ENCODE measurements around the gene ITPR2.
"Not testable (repeated sequence)": the region's sequence is repeated elsewhere in the genome, so short reads cannot be mapped to it uniquely, and the experiment has no call there.

The ITPR2 gene

DNA sequence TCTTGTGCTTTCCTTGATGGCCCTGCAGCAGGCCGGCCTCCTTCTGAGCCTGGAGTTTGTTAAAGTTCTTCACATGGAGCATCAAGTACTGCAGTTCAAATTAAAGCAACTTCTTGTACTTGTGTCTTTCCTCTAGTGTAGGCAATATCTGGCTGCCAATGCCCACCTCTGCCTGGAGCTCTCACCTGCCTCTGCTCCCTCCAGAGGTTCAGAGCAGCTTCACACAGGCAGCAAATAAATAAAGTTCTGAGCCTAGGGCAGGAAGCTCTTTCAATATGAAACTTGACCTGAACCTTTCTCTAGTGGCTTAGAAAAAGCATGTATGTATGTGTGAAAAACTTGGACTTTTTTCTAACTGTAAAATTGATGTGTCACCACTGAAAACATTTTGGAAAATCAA is 65.9 kb downstream of the ITPR2 start:
- DNase-seq (ENCODE audit: low read depth in 2 of 3, low spot score in 2 of 3) = no peak

DNA sequence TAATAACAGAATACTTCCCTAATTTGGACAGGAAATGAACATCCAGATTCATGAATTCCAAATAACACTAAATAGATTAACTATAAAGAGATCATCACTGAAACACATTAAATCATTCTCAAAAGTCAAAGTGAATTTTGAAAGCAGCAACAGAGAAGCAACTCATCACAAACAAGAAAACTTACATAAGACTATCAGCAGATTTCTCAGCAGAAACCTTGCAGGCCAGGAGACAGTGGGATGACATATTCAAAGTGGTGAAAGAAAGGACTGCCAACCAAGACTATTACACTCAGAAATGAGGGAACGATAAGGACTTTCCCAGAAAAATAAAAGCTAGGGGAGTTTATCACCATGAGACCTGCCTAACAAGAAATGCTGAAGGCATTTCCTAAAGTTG is 70.8 kb downstream of the ITPR2 start:
- no peak for DNase-seq (ENCODE audit: low read depth in 2 of 3, low spot score in 2 of 3)

DNA sequence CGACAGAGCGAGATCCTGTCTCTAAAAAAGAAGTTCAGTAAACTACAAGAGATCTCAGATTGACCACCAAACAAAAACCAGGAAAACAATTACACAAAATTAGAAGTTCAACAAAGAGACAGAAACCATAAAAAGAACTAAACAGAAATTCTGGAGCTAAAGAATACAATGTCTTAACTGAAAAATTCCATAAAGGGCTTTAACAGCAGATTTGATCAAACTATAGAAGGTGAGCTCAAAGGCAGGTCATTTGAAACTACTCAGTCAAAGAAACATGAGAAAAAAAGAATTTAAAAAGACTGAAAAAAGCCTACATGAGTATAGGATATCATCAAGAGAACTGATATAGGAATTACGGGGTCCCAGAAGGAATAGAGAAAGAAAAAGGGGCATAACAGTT is 71.2 kb downstream of the ITPR2 start:
- DNase-seq (ENCODE audit: low read depth in 2 of 3, low spot score in 2 of 3) = no peak

DNA sequence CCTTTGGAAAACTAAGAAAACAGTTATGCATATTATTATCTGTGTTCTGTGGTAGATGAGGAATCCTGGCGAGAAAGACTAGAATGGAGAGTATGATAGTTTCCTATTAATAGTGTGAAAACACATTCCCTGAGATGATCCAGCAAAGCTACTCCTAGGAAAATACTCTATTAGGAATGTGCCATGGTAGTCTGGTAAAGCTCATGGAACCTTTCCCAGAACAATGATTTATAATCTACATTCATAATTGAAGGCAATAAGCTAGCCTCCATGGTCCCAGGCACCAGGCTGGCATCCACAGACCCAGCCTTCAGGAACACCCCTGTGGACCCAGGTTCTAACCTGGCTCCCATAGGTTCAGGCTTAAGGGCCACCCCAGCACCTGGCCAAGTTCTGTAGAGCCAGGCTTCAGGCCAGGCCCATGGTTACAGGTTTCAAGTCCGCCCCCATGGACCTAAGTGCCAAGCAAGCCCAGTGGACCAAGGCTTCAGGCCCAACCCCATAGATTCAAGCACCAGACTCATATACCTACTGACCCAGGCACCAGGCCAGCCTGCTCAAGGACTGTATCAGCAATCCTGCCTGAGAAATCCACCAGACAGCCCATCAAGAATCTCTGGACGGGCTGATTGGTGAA is 72.2 kb downstream of the ITPR2 start:
- DNase-seq (ENCODE audit: low read depth in 2 of 3, low spot score in 2 of 3) = no peak

DNA sequence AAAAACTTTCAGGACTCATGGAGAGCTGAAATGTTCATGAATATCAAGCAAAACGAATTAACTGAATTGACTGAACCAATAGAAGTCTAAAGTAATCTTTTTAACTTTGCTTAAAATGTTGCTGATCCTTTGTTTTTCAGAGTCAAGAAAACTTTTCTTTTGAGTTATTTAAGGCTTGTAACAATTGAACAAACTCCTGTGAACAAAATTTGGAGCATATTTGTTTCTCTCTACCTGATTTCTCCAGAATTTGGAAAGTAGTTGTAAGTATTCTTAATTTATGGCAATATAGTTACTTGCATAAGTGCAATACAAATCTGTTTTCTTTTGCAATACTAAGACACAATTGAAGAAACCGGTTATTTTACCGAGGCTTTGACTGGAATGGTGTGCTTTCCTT is 77.6 kb downstream of the ITPR2 start:
- DNase-seq (ENCODE audit: low read depth in 2 of 3, low spot score in 2 of 3) = not testable (repeated sequence)

DNA sequence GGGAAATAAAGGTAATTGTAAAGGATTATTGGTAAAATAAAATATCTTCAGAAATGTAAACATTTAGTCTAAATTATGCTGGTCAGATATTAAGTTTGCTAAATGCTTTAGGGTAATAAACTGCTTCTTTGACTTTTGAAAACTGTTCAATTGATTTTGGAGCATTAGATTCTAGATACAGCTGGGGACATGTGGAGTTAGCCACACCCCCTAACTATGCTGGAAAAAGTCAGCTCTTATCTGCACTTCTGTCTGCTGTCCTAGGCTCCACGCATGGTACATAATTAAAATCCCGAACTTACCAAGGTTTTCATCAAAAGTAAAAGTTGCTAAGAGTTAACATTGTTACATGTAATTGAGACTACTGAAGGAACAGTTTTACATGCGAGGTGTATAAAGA is 78.8 kb downstream of the ITPR2 start:
- no peak for DNase-seq (ENCODE audit: low read depth in 2 of 3, low spot score in 2 of 3)

DNA sequence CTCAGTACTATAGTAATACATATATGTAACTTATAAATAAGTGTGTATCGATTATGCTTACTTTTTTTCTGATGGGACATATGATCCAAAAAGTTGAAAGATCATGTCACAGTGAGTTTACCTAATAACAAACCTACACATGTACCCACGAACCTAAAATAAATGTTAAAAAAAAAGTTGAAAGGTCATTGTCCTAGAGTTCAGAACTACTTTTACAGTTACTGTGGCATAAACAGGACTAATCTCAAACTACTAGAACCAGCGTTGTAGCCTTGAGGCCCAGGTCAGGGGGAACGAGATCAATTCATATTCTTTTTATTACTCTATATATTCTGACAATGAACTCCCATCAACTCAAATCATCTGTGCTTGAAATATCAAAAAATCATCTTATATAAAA is 81.8 kb downstream of the ITPR2 start:
- DNase-seq (ENCODE audit: low read depth in 2 of 3, low spot score in 2 of 3) = no peak

DNA sequence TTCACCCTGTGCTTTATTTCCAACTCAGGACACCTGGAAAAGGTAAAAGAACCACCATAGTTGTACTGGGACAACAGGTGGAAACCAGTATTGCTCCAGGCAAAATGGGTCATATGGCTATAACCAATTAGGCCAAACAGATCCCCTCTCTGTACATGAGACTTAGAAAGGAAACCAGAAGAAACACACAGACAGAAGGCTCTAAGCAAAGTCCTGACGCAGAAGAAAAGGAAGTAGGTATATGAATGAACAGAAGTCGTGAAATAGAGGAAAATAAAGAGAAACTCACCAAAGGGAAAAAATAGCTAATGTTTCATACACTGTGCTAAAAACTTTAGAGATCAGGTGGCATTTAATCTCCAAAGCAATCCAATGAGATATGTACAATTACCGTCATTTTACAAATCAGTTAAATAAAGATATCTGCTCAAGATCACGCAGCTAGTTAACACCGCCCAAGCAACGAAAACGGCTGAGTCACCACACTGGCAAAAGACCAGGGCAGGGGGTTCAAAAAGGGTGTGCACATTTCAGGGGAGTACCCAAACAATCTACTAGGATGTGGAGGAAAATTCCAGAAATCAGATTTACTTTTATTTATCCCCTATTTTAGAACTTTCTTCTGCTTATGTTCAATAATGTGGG is 82.3 kb downstream of the ITPR2 start:
- DNase-seq (ENCODE audit: low read depth in 2 of 3, low spot score in 2 of 3) = no peak

DNA sequence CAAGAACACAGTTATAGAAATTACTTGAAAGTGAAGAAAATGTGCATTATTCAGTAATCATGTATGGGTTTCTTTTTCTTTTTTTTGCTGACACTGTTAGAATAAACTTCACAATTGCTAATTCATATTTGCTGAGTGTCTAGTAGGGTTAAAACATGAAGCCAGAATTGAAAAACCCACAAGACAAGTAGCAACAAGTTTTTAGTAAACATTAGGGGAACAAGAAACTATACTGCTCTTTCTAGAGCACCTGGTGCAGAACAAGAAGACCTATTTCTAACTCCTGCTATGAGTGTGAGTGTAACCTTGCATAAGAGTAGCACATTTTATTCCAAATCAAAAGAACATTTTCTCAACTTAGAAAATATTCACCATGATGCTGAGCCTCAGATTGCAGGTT is 83.2 kb downstream of the ITPR2 start:
- no peak for DNase-seq (ENCODE audit: low read depth in 2 of 3, low spot score in 2 of 3)

DNA sequence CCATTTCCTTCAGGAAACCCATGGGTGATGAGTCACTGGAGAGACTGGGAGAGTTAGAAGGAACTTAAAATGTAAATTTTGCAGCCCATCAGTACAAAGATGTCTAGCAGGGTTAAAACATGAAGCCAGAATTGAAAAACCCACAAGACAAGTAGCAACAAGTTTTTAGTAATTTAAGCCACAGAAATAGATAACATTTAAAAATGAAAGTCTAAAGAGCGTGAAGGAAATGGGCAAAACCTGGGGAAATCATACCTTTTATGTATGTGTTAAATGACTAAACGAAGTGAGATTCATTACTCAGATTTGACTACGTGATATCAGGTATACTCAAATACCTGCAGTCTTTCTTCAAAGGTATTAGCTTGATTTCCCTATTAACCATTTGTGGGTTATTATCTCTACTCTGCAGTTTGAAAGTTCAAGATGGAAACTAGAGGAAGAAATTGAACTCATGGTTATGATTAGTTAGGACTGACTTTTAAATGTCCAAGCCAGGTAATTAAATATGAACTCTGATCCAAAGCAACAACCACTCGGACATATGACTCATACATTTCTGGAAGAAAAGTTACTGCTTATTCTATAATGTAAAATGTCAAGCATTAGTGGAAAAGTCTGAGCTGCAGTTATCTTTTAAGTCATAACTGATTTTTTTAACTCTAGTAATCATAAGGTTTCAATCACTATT is 84.1 kb downstream of the ITPR2 start:
- DNase-seq (ENCODE audit: low read depth in 2 of 3, low spot score in 2 of 3) = no peak

DNA sequence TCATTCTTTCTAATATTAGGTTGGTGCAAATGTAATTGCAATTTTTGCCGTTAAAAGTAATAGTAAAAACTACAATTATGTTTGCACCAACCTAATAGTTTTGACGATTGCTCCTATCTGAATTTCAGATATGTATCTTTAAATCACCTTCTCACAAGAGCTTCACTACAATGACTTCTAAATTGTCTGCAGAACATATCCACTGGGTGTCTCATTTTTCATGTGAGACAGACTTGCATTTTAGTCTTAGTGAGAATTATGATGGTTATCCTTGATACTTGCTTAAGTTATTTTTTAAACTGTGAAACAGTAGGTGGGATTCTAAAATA is 84.6 kb downstream of the ITPR2 start:
- no peak for DNase-seq (ENCODE audit: low read depth in 2 of 3, low spot score in 2 of 3)

DNA sequence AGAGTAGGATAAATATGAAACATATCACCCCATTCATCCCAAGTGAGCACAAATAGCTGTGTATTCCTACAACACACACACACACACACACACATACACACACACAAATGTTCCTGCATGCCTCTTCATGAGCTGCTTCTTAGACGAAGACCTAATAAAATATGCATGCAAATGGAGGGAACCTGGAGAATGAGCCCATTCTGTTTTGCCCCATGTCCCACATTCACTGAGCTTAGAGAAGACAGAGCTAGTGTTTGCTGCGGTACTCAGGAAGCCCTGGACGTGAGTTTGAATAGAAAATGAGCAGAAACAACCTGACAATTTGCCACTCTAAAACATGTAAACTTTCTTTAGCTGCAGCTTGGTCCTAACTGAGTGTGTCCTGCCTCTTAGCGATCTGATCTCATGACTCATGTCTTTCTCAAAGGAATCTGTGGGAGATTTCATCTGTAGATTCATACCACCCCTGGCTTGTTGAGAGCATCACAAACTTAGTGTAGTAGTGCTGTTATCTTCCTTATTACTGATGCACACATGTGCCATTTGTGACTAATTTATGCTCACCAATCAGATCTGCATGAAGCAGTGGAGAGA is 86.8 kb downstream of the ITPR2 start:
- no peak for DNase-seq (ENCODE audit: low read depth in 2 of 3, low spot score in 2 of 3)

DNA sequence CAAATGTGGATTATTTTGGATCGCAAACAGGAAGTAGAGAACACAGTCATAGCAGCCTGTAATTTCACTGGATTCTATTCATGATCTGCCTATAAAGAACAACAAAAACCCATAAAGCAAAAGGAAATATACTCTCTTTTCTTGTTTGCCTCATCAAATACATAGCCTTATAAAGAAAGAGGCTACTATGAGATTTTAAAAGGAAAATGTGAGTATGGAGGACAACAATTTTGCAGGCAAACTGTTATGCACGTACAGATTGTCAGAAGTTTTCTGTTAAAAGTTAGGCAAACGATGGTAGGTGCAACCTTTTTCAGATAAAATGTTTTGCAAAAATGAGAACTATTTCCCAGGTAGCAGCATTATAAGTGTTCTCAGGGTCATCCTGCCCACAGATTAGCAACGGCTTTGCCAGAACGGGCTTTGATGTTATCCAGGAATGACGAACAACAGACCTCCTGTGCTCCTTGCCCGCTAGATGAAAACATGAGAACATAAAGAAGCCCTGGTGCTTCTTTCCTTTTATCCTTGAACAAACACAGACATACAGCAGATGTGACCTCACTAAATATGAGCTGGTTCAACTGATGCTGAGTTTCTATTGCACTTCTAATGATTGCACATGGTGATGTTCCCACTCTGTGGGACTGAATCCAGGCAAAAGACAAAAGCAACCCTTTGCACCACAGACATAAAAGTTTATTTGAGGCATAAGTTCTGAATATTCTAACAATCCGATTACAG is 88.1 kb downstream of the ITPR2 start:
- no peak for DNase-seq (ENCODE audit: low read depth in 2 of 3, low spot score in 2 of 3)

DNA sequence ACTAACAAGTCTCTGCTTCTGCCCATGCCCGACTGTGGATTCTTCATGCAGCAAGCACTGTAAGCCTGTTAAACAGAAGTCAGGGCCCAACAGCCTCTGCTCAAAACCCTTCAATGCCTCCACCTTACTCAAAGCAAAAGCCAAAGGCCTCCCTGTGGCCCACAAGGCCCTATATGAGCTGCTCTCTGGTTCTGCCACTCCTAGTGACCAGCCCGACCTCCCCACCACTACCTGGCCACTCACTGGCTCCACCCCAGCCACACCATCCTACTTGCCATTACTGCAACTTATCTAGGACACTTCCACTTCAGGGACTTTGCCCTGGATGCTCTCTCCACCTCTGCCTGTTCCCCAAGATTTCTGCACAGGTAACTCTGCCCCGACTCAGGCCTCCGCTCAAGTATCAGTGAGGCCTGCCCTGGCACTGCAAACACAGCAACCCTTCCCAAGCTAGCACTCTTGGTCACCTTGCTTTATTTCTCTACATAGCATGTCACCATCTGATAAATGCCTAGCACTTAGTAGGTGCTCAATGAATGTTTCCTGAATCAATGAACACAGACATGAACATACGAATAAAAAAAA is 88.9 kb downstream of the ITPR2 start:
- no peak for DNase-seq (ENCODE audit: low read depth in 2 of 3, low spot score in 2 of 3)

DNA sequence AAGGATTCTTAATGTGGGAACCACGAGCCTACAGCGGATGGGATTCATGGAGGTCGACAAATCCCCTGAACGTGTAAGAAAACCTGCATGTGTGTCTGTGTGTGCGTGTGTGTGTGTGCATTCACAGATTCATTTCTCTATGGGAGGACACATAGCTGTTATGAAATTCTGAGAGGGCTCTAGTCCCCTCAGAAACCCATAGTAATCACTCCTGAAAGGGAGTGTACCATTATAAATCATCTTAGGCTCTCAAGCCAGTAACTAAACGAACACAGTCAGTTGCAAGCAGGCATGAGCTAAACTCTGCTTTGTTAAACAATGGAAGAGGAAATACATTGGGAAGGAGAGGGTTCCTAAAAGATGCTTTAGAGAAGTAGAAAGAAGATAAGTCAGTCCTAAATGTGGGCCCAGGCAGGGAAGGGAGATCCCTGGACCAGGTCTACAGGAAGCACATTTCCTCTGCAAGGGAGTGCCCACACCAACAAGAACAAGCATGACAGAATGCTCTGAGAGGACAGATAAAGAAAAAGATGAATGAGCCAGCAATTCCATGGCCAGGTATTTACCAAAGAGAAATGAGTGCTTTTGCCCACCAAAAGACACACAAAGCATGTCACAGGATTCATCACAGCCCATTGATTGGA is 91.3 kb downstream of the ITPR2 start:
- DNase-seq (ENCODE audit: low read depth in 2 of 3, low spot score in 2 of 3) = no peak

DNA sequence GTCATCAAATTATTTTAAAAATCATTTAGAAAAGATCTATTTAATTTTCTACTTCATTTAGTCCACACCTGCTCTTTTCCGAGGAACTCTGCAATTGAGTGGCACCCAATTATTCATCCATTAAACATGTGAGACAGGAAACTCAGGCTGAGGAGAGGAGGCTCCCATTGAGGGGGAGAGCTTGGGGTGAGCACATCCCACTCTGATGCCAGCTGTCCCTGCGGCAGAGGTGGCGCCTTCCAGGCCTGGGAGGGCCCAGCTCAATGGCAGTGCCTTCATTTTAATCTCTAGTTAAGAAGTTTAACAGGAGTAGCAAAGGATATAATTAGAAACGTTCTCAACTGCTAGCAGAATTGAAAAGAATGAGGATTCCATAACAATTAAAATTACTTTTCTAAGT is 92.0 kb downstream of the ITPR2 start:
- no peak for DNase-seq (ENCODE audit: low read depth in 2 of 3, low spot score in 2 of 3)

DNA sequence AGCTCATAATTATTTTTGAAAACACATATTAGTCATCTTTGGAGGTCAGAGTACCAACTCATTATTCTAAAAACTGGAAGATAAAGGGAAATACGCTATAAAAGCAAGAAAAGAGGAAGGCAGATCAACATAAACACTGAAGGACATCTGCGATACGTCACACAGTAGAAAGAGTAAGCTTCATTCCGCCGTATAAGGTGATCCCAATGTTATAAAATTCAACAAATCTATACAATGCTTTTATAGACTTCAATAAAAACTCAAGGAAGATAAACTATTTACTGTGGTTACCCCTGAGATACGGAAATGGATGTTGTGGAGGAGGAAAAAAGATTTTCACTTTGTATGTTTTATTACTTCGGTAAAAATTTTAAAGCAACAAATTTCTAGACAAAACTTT is 92.6 kb downstream of the ITPR2 start:
- no peak for DNase-seq (ENCODE audit: low read depth in 2 of 3, low spot score in 2 of 3)

DNA sequence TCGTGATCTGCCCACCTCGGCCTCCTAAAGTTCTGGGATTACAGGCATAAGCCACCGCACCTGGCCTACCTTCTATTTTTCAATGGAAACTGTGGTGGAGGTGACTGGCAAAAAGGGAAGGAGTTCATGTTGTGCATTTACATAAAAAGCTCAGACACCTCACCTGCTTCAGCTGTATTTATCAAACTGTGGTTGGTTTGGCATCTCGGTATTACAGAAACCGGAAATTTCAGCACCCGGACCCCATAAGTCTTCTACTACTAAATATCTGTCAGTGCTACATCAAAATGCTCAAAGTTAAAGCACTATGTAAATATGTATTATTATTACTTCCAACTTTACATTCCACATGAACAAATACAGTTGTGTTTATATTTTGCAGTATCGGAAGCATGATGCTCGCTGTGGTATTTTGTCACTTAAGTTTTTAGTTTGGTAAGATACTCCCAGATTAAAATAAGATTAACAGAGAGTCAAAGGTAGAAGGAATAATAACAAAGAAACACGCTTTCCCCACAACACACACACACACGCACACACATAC is 95.4 kb downstream of the ITPR2 start:
- DNase-seq (ENCODE audit: low read depth in 2 of 3, low spot score in 2 of 3) = no peak

DNA sequence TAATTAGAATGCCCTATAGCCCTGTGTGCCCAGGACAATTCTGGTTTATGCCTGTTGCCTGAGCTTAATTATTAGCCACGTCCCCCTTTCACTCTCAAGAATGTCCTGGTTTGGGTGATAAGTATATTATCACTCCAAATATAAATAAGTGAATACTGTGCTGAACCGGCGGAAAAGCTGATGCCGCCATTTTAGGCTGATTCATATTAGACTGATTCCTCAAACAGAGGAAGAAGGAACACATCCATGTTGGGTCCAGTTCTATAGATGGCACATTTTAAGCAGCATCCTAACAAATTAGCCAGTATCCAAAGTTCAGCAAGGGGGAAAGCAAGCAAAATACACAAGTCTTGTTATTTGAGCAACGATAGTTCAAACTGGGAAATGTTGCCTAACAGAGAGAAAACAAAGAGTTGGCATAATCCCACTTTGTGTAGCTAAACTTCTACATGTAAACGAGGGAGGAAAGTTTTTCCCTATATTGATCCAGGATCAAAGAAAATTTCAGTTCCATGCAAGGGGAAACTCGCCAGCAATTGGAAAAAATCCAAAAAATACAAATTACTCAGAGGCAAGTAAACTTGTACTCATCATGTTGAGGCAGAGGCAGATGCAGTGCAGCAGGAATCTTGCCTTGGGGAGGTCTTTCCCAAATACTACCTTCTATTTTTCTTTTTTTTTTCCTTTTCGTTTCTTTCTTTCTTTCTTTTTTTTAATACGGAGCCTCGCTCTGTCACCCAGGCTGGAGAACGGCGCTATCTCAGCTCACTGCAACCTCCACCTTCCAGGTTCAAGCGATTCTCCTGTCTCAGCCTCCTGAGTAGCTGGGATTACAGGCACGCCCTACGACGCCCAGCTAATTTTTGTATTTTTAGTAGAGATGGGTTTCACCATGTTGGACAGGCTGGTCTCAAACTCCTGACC is 96.2 kb downstream of the ITPR2 start:
- DNase-seq (ENCODE audit: low read depth in 2 of 3, low spot score in 2 of 3) = no peak

DNA sequence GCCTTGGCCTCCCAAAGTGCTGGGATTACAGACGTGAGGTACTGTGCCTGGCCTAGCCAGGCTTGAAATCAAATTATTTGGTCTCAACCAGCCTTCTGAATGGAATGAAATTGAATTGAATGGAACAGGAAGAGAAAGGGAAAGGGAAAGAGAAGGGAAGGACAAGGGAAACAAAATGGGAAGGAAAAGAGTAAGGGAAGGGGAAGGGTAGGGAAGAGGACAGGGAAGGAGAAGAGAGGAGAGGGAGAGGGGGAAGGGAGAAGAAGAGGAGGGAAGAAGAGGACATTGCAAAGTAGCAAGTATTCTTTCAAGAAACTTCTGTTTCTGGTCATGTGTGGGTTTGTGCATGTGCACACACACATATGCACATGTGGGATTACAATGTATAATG is 97.8 kb downstream of the ITPR2 start:
- DNase-seq (ENCODE audit: low read depth in 2 of 3, low spot score in 2 of 3) = no peak
